SJSA1 (cell line): ENCODE results near the gene GRID1. TPM values are rescaled to one million over a fixed set of nuclear protein-coding genes. Genes with fewer than 3 reads are reported as not detected.
A peak's percentile ranks its signal among the peaks of the same experiment; 100 is the strongest.

ENCODE experiments used
- DNase-seq, 2 experiments: peaks; one replicate each; pipeline ENCODE4 v3.0.0-alpha.2; 2015 to 2020; ENCODE audit warnings: low spot score in 2 of 2, low read depth in 1 of 2
- H3K27ac ChIP-seq: fragments of 250-450 bp; sonication (Bioruptor Pico); 2 replicates; pipeline ENCODE4 v1.5.1; 2020; ENCODE audit warnings: mild to moderate bottlenecking, moderate library complexity
- H3K27me3 ChIP-seq: fragments of 250-450 bp; sonication (Bioruptor Pico); replicated peaks from 2 replicates; pipeline ENCODE4 v1.5.1; 2020; ENCODE audit warnings: mild to moderate bottlenecking, moderate library complexity
- H3K36me3 ChIP-seq: fragments of 250-450 bp; sonication (Bioruptor Pico); 2 replicates; pipeline ENCODE4 v1.5.1; 2020; ENCODE audit warnings: mild to moderate bottlenecking
- H3K4me1 ChIP-seq: fragments of 250-450 bp; sonication (Bioruptor Pico); replicated peaks from 2 replicates; pipeline ENCODE4 v1.6.1; 2021; ENCODE audit warnings: mild to moderate bottlenecking
- H3K4me3 ChIP-seq: fragments of 250-450 bp; sonication (Bioruptor Pico); 2 replicates; pipeline ENCODE4 v1.5.1; 2020; ENCODE audit warnings: mild to moderate bottlenecking
- H3K9me3 ChIP-seq: fragments of 250-450 bp; sonication (Bioruptor Pico); replicated peaks from 2 replicates; pipeline ENCODE4 v1.5.1; 2020; ENCODE audit warnings: mild to moderate bottlenecking
- total RNA-seq: library from RNA; depleted of rRNA; stranded (reverse); fragments of >200 nt; shearing (Covaris generic); gene quantifications from 2 replicates; pipeline ENCODE4 v1.2.3, GENCODE V29; 2014

Gene GRID1
- total RNA-seq, 1 experiment from 2014 or later: 0.05 TPM

DNA sequence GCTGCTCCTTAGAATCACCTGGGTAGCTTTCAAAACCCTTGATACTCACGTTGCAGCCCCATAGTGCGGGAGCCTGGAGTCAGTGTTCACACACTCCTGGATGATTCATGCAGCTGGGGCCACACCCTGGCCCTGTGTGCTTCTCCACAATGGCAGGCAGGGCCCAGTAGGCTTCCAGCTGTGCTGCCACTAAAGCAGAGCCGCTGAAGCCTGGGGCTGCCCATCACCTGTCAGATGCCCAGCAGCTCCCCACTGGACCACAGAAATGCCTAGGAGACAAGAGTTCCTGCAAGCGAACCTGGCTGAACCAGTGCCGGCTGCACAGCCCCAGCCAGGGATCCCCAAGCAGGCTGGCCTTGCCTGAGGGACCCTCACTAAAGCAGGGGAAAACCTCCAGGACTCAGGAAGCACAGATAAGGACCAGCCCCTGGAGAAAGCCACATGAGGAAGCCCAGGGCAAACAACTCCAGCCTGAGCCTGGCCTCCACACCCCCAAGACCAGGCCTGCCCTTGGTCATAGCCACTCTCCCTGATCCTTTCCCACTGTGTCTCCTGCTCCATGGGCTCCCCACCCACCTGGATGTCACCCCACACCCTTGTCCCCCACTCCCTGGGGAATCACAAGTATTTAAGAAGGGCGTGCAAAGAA, 111.9 kb downstream of the GRID1 start:
- H3K36me3 ChIP-seq: no peaks in the 10 kb centered on the region
- DNase-seq: peak in 1 of 2 experiments; percentile 26
- no peaks in the 10 kb centered on the region for H3K27me3 ChIP-seq
- H3K4me1 ChIP-seq: no peaks in the 10 kb centered on the region
- H3K4me3 ChIP-seq: no peak overlapping the region
- H3K27ac ChIP-seq: no peak overlapping the region
- H3K9me3 ChIP-seq: no peaks in the 10 kb centered on the region

DNA sequence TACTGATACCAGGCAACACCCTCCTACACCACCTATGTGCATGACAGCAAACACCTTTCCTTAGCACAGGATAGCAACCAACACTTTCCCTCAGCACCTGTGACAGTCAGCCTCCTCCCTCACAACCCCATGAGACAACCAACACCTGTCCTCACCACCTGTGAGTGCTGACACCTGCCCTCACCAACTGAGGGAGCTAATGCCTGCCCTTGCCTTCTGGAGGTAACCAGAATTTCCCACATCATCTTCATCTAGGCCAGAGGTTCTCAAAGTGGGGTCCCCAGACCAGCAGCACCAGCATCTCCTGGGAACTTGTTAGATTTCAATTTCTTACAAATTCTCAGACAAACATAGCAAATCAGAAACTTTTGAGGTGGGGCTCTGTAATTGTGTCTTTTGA, 112.5 kb downstream of the GRID1 start:
- no peaks in the 10 kb centered on the region for H3K27me3 ChIP-seq

DNA sequence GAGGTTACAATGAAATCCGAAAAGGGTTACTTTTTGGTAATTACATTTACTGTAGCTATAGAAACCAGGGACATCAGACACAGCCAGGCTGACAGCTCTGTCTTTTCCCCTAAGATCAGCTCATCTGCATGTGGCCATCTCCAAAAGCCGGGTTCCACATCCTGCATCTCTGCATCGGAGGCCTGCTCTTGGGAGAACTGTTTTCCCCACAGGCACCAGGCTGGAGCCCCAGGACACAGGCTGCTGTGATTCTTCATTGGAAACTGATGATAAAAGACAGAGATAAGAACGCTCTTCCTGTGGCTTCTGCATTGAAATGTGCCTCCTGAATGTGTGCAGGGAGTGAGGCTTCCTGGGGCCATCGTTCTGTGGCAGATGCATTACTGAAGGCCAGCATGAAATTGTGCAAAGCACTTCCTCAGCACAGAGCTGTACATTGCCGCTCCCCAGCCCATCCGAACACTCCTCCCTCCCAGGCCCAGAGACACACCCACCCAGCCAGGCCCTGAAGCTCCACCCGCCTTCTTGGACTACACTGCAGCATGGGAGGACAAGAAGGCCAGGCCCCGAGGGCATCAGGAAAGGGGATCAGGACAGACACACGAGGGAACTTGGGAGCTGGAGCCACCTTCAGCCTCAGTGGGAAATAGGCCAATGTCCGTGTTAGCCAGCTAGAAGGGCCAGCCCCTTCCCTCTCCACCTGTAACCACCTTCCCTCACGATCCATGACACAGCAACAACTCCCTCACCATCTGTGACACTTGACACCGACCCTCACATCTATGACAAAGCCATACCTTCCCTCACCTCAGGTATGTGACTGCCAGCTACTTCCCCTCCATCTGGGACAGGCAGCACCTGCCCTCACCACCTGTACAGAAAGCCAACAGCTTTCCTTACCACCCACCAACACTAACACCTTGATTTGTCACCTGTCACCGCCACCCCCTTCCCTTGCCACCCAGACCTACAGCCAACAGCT, 113.2 kb downstream of the GRID1 start:
- no peaks in the 10 kb centered on the region for H3K4me1 ChIP-seq
- no peaks in the 10 kb centered on the region for H3K27me3 ChIP-seq
- H3K36me3 ChIP-seq: no peaks in the 10 kb centered on the region
- DNase-seq: no peak
- H3K4me3 ChIP-seq: no peak overlapping the region
- H3K27ac ChIP-seq: no peak overlapping the region
- no peaks in the 10 kb centered on the region for H3K9me3 ChIP-seq

More for the DNA sequence above, 112.5 kb downstream of the GRID1 start:
- H3K4me3 ChIP-seq: no peak overlapping the region
- H3K27ac ChIP-seq: no peak overlapping the region
- H3K4me1 ChIP-seq: no peaks in the 10 kb centered on the region
- no peaks in the 10 kb centered on the region for H3K36me3 ChIP-seq
- DNase-seq: no peak
- H3K9me3 ChIP-seq: no peaks in the 10 kb centered on the region

DNA sequence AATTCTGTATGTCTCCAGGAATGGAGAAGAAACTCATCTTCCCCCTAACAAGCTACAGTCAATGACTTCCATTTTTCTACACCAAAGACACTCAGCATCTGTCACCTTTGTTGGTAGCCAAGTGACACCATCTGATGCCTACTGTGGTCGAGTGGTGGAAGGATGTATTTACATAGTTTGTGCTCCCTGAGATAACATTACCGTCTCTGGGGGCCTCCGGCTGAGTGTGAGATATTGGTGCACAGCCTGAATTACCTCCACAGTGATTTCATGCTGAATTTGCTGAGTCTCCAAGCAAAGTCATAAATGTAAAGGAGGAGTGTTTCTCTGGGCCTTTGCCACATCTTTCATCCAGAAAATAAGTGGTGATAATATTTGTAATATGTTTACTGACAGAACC, 114.0 kb downstream of the GRID1 start:
- H3K27me3 ChIP-seq: no peaks in the 10 kb centered on the region
- no peaks in the 10 kb centered on the region for H3K9me3 ChIP-seq
- no peaks in the 10 kb centered on the region for H3K36me3 ChIP-seq
- no peak overlapping the region for H3K27ac ChIP-seq
- H3K4me1 ChIP-seq: no peaks in the 10 kb centered on the region
- H3K4me3 ChIP-seq: no peak overlapping the region
- DNase-seq: no peak

DNA sequence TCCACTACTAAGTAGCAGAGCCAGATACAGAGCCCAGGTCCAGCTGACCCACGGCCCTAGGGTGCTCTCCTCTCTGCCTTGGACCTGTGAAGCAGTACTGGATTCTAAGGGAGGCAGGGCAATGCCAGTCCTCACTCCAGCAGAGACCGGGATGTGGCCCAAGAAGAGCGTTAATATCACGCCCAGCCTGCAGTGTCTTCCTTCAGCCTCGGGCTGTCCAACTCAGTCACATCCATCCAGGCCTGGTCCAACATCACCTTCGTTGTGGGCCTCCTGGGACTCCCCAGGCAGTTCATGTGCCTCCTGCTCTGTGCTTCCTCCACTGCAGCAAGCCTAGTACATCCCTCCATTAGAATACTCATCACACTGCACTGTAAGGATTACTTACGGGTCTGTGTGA, 114.5 kb downstream of the GRID1 start:
- DNase-seq: no peak

DNA sequence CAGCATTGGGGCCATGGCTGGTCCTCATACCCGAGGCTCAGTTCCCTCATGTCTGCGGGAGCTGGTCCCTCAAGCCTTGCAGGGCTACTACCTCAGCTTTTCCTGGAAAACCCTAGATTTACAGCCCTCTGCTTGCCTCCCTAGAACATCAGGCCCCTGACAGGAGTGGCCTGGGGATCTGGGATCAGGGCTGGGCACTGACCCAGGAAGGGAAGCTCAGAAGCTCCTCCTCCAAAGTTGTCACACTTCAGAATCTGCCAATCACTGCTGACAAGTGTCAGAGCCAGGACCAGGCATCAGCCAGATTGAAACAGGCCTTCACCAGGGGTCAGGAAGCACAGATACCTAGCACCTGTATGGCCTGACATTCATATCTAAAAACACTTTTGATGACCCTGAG, 115.2 kb downstream of the GRID1 start:
- Histone ChIP-seq H3K27ac (no peak overlapping the region), H3K27me3 (no peaks in the 10 kb centered on the region)

More for the DNA sequence above, 114.5 kb downstream of the GRID1 start:
- H3K27ac ChIP-seq: no peak overlapping the region
- no peaks in the 10 kb centered on the region for H3K36me3 ChIP-seq
- H3K9me3 ChIP-seq: no peaks in the 10 kb centered on the region
- H3K27me3 ChIP-seq: no peaks in the 10 kb centered on the region
- H3K4me3 ChIP-seq: no peak overlapping the region
- no peaks in the 10 kb centered on the region for H3K4me1 ChIP-seq

DNA sequence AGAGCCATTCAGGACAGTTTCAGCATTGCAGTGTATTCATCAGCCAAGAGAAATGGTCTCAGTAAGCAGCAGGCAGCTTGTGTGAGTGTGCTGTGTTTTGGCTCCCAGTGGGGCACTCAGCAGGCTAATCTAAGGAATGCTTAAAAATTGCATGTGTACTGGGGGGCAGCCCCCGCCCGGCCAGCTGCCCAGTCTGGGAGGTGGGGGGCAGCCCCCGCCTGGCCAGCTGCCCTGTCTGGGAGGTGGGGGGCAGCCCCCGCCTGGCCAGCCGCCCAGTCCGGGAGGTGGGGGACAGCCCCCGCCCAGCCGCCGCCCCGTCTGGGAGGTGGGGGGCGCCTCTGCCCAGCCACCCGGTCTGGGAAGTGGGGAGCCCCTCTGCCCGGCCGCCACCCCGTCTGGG, 116.2 kb downstream of the GRID1 start:
- DNase-seq: no peak

More for the DNA sequence above, 115.2 kb downstream of the GRID1 start:
- H3K4me3 ChIP-seq: no peak overlapping the region
- DNase-seq: no peak
- no peaks in the 10 kb centered on the region for H3K9me3 ChIP-seq
- H3K36me3 ChIP-seq: no peaks in the 10 kb centered on the region
- no peaks in the 10 kb centered on the region for H3K4me1 ChIP-seq

DNA sequence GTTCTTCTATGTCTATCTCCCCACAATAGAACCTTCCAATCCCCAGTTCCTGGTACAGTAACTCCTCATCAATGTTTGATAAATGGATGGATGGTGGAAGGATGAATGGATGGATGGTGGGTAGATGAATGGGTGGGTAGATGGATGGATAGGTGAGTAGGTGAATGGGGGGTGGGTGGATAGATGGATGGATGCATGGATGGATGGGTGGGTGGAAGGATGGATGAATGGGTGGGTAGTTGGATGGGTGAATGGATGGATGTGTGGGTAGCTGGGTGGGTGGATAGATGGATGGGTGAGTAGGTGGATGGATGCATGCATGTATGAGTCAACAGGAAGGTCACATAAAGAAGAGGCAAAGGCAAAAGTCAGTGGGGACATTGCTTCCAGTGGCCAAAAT, 116.8 kb downstream of the GRID1 start:
- no peaks in the 10 kb centered on the region for H3K36me3 ChIP-seq
- no peak overlapping the region for H3K4me3 ChIP-seq

More for the DNA sequence above, 116.2 kb downstream of the GRID1 start:
- Histone ChIP-seq H3K4me1 (no peaks in the 10 kb centered on the region), H3K4me3 (no peak overlapping the region), H3K36me3 (no peaks in the 10 kb centered on the region), H3K9me3 (no peaks in the 10 kb centered on the region), H3K27me3 (no peaks in the 10 kb centered on the region), H3K27ac (no peak overlapping the region)

DNA sequence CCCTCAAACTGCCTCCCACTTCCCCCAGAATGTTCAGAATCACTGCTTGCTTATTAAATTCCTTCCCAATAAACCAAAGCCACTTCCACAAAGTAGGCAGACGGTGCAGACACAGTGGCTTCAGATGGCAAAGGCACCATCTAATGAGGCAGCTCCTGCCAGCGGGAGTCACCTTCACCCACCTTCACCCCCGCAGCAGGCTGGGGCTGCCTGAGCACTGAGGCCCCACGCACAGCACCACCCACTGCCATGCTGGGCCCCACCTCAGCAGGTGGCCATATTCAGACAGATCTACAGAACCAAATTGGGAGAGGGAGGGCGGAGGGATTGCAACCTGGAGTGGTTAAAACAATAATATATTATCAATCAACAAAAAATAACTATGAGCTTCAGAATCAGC, 118.5 kb downstream of the GRID1 start:
- no peaks in the 10 kb centered on the region for H3K36me3 ChIP-seq
- no peaks in the 10 kb centered on the region for H3K27me3 ChIP-seq
- no peak for DNase-seq
- no peaks in the 10 kb centered on the region for H3K4me1 ChIP-seq
- no peak overlapping the region for H3K27ac ChIP-seq
- H3K4me3 ChIP-seq: no peak overlapping the region
- H3K9me3 ChIP-seq: no peaks in the 10 kb centered on the region

More for the DNA sequence above, 116.8 kb downstream of the GRID1 start:
- Histone ChIP-seq H3K4me1 (no peaks in the 10 kb centered on the region), H3K27me3 (no peaks in the 10 kb centered on the region), H3K9me3 (no peaks in the 10 kb centered on the region), H3K27ac (no peak overlapping the region)
- DNase-seq: no peak

DNA sequence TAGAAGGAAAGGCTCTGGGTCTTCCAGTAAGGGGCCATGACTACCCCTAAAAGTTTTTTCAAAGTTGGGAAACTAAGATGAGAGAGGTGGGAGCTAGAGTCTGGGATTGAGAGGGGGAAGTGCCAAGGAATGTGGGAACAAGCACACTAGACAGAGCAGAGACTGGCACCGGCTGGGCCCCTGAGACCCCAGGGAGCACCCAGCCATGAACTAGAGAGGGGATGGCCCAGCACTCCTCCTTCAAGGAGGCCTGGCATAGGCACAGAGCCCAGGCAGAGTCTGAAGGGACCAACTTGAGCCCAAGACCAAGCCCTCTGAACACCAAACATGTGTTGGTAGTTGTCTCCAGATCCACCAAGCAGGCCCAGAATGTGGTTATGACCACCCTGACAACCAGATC, 119.0 kb downstream of the GRID1 start:
- Histone ChIP-seq H3K27ac (no peak overlapping the region), H3K9me3 (no peaks in the 10 kb centered on the region), H3K36me3 (no peaks in the 10 kb centered on the region), H3K4me3 (no peak overlapping the region), H3K4me1 (no peaks in the 10 kb centered on the region), H3K27me3 (no peaks in the 10 kb centered on the region)
- no peak for DNase-seq

DNA sequence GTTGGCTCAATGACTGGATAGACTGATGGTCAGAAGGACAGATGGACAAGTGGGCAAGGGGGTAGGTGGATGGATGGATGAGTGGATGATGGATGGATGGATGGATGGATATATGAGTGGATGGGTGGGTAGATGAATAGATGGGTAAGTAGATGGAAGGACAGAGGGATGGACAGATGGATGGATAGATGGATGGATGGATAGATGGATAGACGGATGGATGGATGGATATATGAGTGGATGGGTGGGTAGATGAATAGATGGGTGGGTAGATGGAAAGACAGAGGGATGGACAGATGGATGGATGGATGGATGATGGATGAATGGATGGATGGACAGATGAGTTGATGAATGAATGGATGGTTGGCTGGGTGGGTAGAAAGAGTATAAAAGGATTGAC, 119.5 kb downstream of the GRID1 start:
- Histone ChIP-seq H3K4me1 (no peaks in the 10 kb centered on the region), H3K27ac (no peak overlapping the region), H3K4me3 (no peak overlapping the region), H3K36me3 (no peaks in the 10 kb centered on the region), H3K27me3 (no peaks in the 10 kb centered on the region), H3K9me3 (no peaks in the 10 kb centered on the region)
- no peak for DNase-seq

DNA sequence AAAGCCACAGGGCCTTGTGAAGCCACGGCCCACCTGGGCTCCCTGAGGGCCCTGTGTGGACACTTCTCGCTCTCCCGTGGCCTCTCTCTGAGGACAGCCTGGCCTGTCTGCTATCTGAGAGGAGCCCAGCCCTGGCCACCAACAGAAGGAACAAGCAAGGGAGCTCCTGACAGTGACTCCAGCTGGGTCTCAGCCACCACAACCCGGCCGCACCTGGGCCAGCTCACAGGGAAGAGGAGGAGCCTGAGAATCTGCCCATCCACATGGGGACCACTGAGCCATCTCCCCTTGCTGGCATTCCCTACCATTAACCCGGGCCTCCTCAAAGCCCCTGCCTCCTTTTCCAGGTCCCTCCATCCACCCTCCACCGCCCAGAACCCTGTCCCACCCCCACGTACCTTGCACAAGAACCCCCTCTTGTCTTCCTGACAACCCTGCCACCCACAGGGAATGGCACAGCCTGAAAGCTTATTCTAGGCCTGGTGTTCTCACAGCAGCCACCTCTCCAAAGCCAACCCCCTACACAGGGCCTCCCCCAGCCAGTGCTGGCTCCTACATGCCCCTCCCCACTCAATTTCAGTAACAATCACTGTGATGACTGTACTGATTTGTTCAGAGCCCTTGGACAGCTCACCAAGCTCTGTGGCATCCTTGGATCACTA, 120.2 kb downstream of the GRID1 start:
- no peaks in the 10 kb centered on the region for H3K27me3 ChIP-seq
- DNase-seq: no peak
- no peak overlapping the region for H3K4me3 ChIP-seq
- H3K4me1 ChIP-seq: no peaks in the 10 kb centered on the region
- H3K9me3 ChIP-seq: no peaks in the 10 kb centered on the region
- no peak overlapping the region for H3K27ac ChIP-seq
- no peaks in the 10 kb centered on the region for H3K36me3 ChIP-seq

DNA sequence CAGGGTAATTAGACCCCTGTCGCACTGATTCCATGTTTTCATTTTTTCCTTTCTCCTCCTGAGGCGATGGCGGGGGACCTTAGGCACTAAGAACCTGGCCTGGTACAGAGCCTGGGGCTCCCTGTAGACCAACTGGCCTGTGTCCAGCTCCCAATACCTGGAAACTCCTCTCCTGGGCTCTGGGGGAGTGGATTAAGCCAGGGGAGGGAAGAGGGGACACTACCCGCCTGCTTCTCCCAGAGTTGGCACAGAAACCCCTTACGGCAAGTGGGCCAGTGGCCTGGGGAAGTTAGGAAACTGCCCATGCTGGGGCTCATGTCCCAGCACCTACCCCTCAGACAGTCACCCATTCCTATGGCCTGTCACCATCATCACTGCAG, 121.6 kb downstream of the GRID1 start:
- no peaks in the 10 kb centered on the region for H3K36me3 ChIP-seq
- DNase-seq: no peak
- no peaks in the 10 kb centered on the region for H3K4me1 ChIP-seq
- H3K27me3 ChIP-seq: no peaks in the 10 kb centered on the region
- no peak overlapping the region for H3K27ac ChIP-seq
- H3K4me3 ChIP-seq: no peak overlapping the region
- no peaks in the 10 kb centered on the region for H3K9me3 ChIP-seq
